AG08396 (cell line): Measurements from ENCODE around the gene WDFY4.

Experiments used
- DNase-seq: peaks from one replicate; pipeline ENCODE4 v3.0.0; 2012; ENCODE audit warnings: low spot score, mixed read lengths

Gene WDFY4

DNA sequence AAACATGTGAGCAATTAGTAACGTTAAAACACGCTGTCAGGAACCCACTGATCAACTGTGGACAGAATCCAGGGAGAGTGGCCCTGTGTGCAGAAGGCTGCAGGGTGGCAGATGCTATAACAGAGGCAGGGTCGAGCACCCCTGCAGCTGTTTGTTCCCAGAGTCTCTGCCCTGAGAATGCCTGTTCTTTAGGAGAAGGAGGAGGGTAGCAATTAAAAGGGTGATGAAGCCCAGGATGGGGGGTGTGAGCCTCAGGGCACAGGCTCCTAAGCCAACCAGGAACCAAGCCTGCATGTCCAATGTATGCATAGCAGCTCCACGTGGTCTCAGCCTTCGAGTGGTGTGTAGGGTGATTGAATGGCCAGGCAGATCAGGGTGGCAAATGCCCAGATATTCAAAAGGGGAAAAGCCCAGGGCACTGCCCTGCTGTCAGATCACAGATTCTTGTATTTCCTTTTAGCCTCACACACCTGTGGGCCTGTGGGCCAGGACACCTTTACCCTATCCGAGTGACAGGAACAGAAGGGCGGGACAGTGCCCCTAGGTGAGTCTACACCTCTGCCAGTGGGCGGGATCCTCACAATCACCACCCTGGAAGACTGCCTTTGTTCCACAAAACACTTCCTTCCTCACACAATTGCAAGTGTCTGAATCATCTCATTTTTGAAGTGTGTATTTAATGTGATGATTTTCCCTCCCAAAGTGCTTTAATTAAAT is 7.3 kb downstream of the WDFY4 start:
- no peak for DNase-seq

DNA sequence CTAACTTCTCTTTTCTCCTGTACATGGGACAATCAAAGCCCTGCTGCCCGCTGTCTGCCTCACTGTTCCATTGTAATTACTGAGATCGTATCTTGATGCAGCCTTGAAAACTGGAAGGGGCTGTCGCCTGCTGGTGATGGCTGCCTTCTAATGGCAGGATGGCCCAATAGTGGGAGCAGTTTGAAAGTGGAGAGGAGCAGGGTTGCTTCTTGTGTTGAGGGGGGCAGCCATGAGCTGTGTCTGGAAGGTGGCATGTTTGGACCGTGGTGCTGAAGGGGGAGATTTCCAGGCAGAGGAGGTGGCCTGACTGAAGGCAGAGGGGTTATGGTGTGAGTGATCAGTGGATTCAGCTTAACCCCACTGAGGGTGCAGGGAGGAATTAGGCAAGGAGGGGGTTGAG is 8.1 kb downstream of the WDFY4 start:
- no peak for DNase-seq

- DNase-seq = no peak
These were observed 8.5 kb downstream of the WDFY4 start for GRCh38 chr10:48693206-48693605.

GRCh38 chr10:48694371-48695030 is 9.8 kb downstream of the WDFY4 start:
- no peak for DNase-seq

- DNase-seq = no peak
These were observed 11.2 kb downstream of the WDFY4 start for GRCh38 chr10:48695636-48696534.

DNA sequence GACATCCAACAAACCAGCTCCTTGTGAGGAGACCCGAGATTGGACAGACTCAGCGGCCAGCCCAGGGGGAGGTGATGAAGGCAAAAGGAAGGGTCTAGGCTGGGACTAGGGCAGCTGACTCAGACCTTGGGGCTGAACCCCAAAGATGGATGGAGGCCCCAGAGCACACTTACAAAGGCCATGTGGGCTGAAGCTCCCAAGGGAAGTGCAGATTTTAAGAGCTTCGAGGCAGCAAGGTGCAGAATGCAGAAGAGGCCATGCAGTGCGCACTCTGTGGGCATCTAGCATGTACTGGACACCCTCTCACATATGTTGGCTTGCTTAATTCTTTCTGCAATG is 11.8 kb downstream of the WDFY4 start:
- no peak for DNase-seq

- no peak for DNase-seq
These were observed 12.4 kb downstream of the WDFY4 start for GRCh38 chr10:48697091-48697490.

DNA sequence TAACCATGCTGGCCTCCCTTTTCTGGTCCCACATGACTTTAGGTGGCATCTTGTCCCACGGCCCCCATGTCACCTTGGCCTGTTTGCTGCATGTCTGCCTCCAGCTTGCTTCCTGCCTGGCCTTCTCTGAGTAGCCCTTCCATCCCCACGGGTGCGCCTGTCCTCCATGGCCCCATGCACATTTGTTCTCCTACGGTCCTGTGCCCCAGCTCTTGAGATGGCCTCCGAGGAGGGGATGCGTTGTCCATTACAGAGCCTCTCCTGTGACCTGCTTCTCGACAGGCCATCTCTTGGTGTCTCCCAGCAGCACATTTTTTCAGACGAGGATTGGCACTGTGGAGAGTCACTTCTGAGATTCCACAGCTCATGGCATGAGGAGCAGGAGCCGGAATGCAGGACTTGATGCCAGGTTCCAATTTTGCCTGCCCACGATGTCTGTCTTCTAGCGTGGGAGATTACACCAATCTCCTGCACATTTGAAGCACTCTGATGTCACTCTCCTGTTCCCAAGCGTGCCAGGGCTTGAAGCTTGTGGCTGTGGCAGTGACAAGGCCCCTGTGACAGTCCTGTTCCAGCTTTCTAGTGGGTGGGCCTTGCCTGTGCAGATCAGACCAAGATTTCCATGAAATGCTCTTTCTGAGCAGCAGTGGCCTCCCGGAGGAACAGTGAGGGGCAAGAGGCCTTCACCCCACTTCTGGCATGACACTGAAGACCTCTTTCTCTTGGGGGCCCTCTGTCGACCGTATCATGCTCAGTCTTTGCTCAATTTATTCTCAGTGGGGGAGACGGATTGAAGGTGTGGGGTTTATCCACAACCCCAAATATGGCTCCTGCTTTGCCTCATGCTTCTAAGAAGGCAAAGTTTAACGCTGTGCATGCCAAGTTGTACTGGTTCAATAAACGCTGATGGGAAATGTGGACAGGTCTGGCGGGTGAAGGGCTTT is 13.4 kb downstream of the WDFY4 start:
- DNase-seq = no peak

DNA sequence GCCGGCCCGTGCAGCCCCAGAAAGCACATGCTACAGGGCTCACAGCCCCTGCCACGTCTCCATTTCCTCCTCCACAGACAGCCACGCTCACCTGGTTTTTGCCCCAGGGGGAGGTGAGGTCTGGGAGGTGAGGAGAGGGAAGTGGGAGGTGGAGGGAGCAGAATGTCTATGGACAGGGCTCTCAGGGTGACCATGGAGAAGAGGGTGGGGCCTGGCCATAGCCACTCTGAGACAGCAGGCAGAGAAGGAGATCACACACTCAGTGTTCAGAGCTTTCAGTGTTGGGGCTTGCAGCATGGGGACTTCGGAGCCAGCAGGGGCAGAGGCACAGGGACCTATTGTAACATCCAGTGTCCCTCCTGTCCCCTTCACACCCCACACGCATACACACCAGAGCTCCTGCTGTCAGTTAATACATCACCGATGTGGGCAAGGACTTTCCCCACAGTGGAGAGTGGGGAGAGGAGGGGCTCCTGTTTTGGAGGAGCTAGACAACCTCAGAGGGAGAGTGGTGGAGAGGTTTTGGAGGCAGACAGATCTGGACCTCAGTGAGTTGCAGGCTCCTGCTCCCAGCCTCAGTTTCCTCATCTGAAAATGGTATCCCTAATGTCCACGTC is 14.4 kb downstream of the WDFY4 start:
- no peak for DNase-seq

- DNase-seq = no peak
These were observed 15.4 kb downstream of the WDFY4 start for GRCh38 chr10:48700071-48700470.

- no peak for DNase-seq
These were observed 15.8 kb downstream of the WDFY4 start for GRCh38 chr10:48700493-48700892.

- no peak for DNase-seq
These were observed 16.6 kb downstream of the WDFY4 start for GRCh38 chr10:48701139-48701901.

GRCh38 chr10:48701941-48702340 is 17.3 kb downstream of the WDFY4 start:
- no peak for DNase-seq

DNA sequence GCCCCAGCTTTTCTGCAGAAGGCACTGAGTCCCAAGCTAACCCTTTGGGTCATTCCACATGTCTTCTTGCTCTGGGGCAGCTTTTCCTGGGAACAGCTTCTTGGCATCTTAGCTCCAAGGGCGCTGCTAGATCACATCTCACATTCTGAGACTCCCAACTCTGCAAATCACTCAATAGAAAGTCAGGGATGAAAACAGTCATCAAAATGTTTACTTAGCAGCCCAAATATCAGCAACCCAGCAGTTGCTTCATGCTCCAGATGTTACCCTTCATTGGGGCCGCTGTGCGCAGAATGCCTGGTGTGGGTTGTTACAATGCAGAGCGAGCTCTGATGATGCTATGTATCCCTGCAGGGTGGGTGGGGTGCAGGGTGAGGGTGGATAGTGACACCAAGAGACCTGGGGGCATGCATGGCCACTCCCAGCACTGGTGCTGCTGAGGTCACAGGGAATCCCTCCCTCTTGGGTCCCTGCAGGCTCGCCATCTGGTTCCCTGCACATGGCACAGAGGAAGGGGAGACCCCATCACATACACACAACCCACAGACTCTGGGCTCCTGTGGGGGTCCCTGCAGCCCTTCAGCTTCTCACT is 19.0 kb downstream of the WDFY4 start:
- no peak for DNase-seq

GRCh38 chr10:48704156-48704555 is 19.5 kb downstream of the WDFY4 start:
- no peak for DNase-seq

DNA sequence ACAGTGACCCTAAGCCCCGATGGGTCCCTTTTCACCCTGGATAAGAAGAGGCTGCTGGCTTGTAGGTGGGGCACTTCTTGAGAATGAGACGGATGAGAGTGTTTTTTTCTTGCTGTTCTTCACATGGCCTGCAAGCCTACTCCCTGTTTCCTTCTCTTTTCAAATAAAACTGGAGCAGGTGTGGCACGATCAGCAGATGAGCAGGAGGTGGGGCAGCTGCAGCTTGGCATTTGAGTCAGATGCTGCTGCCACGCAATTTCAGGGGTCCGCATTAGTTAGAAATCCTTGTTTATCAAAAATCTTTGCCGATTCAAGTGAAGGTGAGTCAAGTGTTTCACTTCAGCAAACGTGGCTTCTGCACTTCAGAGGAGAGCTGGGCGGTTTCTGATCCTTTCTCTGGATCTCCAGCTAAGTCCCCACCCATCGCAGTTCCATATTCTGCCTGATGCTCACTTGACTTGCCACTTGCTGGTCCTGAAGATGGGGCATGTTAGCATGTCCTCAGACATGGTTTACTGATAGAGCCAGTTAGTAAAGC is 20.8 kb downstream of the WDFY4 start:
- DNase-seq = no peak

DNA sequence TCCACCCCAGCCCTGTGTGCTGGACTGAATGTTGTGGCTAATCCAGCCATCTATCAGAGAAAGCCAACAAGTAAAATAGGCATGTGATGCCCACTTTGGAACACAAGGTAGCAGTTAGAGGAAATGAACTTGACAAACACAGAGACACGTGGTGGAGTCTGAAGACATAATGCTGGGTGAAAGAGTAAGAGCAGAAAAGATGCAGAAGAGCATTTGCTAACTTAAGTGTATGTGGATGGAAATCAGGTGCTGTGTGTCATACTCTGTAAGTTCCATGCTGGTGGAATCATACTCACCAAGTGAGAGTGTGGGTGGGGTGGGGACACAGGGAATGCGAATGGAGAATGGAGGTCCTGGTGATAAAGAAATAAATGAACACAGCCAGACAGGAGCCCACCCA is 22.8 kb downstream of the WDFY4 start:
- no peak for DNase-seq

DNA sequence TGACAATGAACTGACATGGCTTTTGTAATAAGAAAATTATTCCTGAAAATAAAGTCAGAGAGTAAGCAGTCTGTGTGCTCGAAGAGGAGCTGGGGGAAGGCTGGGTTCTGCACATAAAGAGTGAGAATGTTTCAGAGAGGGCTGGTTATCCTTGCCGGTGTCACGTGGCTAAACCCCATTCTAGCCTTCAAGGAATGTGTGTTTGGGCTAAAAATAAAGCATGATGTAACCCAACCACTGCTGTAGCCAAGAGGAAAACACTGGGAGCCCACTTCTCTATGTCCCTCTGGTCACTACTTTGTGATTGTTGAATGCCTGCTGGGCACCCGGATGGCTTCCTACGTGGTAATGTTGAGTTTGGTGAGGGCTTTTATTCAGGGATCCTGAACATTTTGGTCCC is 23.5 kb downstream of the WDFY4 start:
- peak; percentile 23 for DNase-seq

DNA sequence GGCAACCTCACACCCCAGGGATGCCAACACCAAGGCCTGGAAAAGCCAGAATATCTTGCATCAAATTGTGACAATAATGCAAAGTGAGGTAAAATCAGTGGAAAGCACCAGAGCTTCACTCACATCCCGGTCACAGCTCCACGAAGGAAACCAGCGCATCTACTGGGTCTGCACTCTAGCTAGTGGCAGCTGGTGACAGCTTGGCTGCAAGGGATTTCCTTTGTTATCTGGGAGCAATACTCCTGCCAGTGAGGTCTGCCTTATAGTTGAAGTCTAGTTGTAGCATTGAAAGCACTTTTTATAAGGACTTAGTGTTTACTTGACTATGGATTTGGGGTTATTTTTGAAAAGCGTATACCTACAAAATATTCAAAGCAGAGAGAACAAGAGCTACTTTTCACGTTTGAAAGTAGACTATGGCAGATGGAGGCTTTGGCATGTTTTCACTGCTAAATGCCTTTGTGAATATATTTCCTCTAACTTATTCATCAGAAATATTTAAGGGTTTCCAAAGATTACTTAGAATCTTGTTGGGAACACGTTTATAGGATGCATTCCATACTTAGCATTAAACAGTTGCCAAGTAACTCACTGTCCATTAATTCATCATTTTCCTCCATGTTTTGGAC is 26.1 kb downstream of the WDFY4 start:
- no peak for DNase-seq

DNA sequence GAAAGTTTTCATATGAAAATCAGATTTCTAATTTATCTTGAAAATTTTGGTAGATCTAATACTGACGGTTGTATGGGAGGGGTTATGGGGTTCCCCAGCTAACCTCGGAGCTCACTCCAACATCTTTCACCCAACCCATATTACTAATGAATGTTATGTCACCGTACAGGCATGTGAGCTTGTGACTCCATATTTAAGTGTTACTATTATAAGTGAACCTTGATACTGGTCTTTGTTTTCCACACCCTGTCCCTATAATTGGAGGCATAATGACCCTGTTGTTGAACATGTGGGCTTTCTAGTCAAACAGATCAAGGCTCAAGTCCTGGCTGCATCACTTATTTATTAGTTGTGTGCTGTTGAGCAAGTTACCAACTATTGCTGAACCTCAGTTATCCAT is 27.2 kb downstream of the WDFY4 start:
- no peak for DNase-seq
